ENCODE measurements around the gene CCDC91. TPM values are rescaled to one million over a fixed set of nuclear protein-coding genes. Genes with fewer than 3 reads are reported as not detected.

The CCDC91 gene
- total and polyA plus RNA-seq, 2 donors from 2014 or later = 17.5 to 35.7 TPM

DNA sequence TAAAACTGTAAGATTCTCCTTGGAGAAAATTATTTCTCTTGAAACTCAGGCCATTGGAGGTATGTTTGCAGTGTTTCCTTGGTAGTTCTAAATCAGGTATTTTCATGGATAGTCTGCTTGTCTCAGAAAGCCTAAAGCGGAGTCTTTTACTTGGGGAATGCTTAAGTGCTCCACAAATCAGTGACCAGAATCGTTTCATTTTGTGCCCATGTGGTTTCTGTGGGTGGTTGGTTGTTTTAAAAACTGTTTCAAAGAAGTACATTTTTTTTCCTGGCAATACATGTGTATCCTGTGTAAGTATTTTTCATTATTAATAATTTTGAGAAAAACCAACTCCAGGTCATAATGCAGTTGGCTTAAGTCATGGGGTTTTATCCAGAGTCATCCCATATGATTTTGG is 33.6 kb downstream of the CCDC91 start:
- TF ChIP-seq, protein P1, sequence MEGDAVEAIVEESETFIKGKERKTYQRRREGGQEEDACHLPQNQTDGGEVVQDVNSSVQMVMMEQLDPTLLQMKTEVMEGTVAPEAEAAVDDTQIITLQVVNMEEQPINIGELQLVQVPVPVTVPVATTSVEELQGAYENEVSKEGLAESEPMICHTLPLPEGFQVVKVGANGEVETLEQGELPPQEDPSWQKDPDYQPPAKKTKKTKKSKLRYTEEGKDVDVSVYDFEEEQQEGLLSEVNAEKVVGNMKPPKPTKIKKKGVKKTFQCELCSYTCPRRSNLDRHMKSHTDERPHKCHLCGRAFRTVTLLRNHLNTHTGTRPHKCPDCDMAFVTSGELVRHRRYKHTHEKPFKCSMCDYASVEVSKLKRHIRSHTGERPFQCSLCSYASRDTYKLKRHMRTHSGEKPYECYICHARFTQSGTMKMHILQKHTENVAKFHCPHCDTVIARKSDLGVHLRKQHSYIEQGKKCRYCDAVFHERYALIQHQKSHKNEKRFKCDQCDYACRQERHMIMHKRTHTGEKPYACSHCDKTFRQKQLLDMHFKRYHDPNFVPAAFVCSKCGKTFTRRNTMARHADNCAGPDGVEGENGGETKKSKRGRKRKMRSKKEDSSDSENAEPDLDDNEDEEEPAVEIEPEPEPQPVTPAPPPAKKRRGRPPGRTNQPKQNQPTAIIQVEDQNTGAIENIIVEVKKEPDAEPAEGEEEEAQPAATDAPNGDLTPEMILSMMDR (IDR thresholded peaks at IDR 0.05; ENCODE audit: borderline replicate concordance, extremely low read depth, insufficient read depth) = no peak
- no peak overlapping the region for H3K9ac ChIP-seq (ENCODE audit: low read length in 3 of 3)
- no peaks in the 10 kb centered on the region for H3K27me3 ChIP-seq (ENCODE audit: control insufficient read depth, insufficient read depth, low read length)
- H3K36me3 ChIP-seq (ENCODE audit: control insufficient read depth in 2 of 3, insufficient read depth in 3 of 3, low read length in 3 of 3) = no peaks in the 10 kb centered on the region
- no peaks in the 10 kb centered on the region for H3K4me1 ChIP-seq (ENCODE audit: control insufficient read depth in 2 of 3, insufficient read depth in 2 of 3, low read depth in 1 of 3, low read length in 3 of 3)
- no peaks in the 10 kb centered on the region for H3K9me3 ChIP-seq (ENCODE audit: control insufficient read depth in 2 of 3, insufficient read depth in 1 of 3, low read length in 3 of 3)
- intact Hi-C loops (cut with DNase I) = no loop called here
- FAIRE-seq = no peak
- H3K27ac ChIP-seq (ENCODE audit: low read depth in 2 of 2, low read length in 2 of 2) = no peak overlapping the region
- H3K4me3 ChIP-seq (ENCODE audit: low read length in 3 of 3) = no peak overlapping the region
- no peak for DNase-seq

DNA sequence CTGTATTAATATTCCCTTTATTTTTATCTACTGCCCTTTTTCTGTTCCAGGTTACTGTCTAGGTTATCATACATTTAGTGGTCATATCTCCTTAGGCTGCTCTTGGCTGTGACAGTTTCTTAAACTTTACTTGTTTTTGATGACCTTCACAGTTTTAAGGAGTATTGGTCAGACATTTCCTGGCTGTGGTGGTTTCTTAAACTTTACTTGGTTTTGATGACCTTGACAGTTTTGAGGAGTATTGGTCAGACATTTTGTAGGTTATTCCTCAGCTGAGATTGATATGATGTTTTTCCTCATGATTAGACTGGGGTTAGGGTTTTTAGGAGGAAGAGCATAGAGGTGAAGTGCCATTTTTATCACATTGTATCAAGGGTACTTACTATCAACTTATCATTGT is 36.4 kb downstream of the CCDC91 start:
- no peak for DNase-seq
- H3K4me3 ChIP-seq (ENCODE audit: low read length in 3 of 3) = no peak overlapping the region
- no peaks in the 10 kb centered on the region for H3K9me3 ChIP-seq (ENCODE audit: control insufficient read depth in 2 of 3, insufficient read depth in 1 of 3, low read length in 3 of 3)
- no peaks in the 10 kb centered on the region for H3K36me3 ChIP-seq (ENCODE audit: control insufficient read depth in 2 of 3, insufficient read depth in 3 of 3, low read length in 3 of 3)
- intact Hi-C loops (cut with DNase I) = no loop called here
- TF ChIP-seq, protein P1 (IDR thresholded peaks at IDR 0.05; ENCODE audit: borderline replicate concordance, extremely low read depth, insufficient read depth) = no peak
- no peaks in the 10 kb centered on the region for H3K27me3 ChIP-seq (ENCODE audit: control insufficient read depth, insufficient read depth, low read length)
- no peaks in the 10 kb centered on the region for H3K4me1 ChIP-seq (ENCODE audit: control insufficient read depth in 2 of 3, insufficient read depth in 2 of 3, low read depth in 1 of 3, low read length in 3 of 3)
- H3K9ac ChIP-seq (ENCODE audit: low read length in 3 of 3) = no peak overlapping the region
- no peak overlapping the region for H3K27ac ChIP-seq (ENCODE audit: low read depth in 2 of 2, low read length in 2 of 2)
- FAIRE-seq = no peak

DNA sequence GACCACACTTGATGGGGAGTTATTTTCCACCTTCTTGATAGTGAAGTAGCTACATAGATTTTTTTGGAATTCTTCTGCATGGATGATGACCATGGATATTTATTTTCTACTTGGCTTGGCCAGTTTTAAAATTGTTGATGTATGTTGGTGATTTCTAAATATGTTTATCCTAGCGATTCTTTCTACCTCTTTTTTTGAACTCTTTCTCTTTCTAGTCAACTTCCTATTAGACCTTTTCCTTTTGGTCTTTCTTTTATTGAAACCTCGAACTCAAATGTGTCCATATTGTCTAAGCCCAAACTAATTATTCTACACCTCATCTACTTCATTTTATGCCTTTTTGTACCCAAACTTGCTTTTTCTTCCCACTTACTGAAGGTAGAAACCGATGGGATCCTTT is 37.0 kb downstream of the CCDC91 start:
- Histone ChIP-seq H3K27ac (ENCODE audit: low read depth in 2 of 2, low read length in 2 of 2) (no peak overlapping the region), H3K9ac (ENCODE audit: low read length in 3 of 3) (no peak overlapping the region), H3K4me1 (ENCODE audit: control insufficient read depth in 2 of 3, insufficient read depth in 2 of 3, low read depth in 1 of 3, low read length in 3 of 3) (no peaks in the 10 kb centered on the region), H3K9me3 (ENCODE audit: control insufficient read depth in 2 of 3, insufficient read depth in 1 of 3, low read length in 3 of 3) (no peaks in the 10 kb centered on the region), H3K4me3 (ENCODE audit: low read length in 3 of 3) (no peak overlapping the region), H3K27me3 (ENCODE audit: control insufficient read depth, insufficient read depth, low read length) (no peaks in the 10 kb centered on the region), H3K36me3 (ENCODE audit: control insufficient read depth in 2 of 3, insufficient read depth in 3 of 3, low read length in 3 of 3) (no peaks in the 10 kb centered on the region)
- no peak for DNase-seq
- no peak for FAIRE-seq
- intact Hi-C loops (cut with DNase I) = no loop called here
- TF ChIP-seq, protein P1 (IDR thresholded peaks at IDR 0.05; ENCODE audit: borderline replicate concordance, extremely low read depth, insufficient read depth) = no peak

- Histone ChIP-seq H3K4me3 (ENCODE audit: low read length in 3 of 3) (no peak overlapping the region), H3K27me3 (ENCODE audit: control insufficient read depth, insufficient read depth, low read length) (no peaks in the 10 kb centered on the region), H3K9me3 (ENCODE audit: control insufficient read depth in 2 of 3, insufficient read depth in 1 of 3, low read length in 3 of 3) (no peaks in the 10 kb centered on the region), H3K9ac (ENCODE audit: low read length in 3 of 3) (no peak overlapping the region), H3K27ac (ENCODE audit: low read depth in 2 of 2, low read length in 2 of 2) (no peak overlapping the region), H3K4me1 (ENCODE audit: control insufficient read depth in 2 of 3, insufficient read depth in 2 of 3, low read depth in 1 of 3, low read length in 3 of 3) (no peaks in the 10 kb centered on the region), H3K36me3 (ENCODE audit: control insufficient read depth in 2 of 3, insufficient read depth in 3 of 3, low read length in 3 of 3) (no peaks in the 10 kb centered on the region)
- no peak for DNase-seq
- FAIRE-seq = no peak
- TF ChIP-seq, protein P1 (IDR thresholded peaks at IDR 0.05; ENCODE audit: borderline replicate concordance, extremely low read depth, insufficient read depth) = no peak
- intact Hi-C loops (cut with DNase I) = no loop called here
Observed at GRCh38 chr12:28231248-28231647, 41.0 kb downstream of the CCDC91 start.

Measured in kidney (tissue), 14 donors.